ENCODE results near the gene STUB1.

Gene STUB1

DNA sequence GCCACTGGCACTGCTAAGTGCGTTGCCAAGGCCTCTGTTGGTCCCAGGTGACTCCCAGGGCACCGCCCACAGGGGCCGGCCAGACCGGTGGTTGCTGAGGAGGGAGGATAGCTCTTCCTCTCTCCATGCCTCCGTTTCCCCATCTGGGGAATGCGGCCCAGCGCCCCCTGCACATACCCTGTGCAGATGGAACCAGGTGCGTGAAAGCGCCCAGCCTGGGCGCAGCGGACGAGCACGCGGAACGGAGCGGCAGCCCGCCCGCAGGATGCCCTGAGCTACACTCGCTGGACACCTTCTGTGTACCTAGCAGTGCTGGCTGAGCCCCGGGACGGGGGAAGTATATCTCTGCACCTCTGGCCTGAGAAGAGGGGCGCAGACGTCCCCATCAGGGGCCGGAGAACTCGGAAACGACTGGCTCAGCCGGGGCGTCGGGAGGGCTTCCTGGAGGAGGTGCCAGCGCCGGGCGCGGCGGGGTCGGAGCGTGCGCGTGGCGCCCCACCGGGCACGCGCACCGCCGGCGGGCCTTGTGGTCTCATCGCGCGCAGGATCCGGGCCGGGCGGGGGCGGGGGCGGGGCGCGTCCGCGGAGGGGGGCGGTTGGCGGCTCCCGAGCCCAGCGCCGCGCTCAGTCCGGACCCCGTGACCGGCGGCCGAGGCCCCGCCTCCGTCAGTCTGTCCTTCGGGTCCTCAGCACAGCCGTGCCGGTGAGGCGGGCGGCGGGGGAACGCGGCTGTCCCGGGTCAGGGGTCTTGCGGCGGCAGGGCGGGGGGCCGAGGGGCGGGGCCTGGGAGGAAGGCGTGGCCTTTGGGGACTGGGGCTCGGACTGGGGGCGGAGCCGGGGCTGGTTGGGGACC lies 46.5 kb downstream of the STUB1 start, which contains the start of the genes CCDC78 and HAGHL:
Gene CCDC78, minus strand, starts transcription at position 6 of the 853 bp plus-strand sequence. CDS start 76 bp downstream, outside the sequence.
Gene HAGHL, plus strand, starts transcription at position 669 of the 853 bp plus-strand sequence. CDS start 404 bp downstream, outside the sequence.
- DNase-seq, result peak; percentile 35 to 60 (median 48)

DNA sequence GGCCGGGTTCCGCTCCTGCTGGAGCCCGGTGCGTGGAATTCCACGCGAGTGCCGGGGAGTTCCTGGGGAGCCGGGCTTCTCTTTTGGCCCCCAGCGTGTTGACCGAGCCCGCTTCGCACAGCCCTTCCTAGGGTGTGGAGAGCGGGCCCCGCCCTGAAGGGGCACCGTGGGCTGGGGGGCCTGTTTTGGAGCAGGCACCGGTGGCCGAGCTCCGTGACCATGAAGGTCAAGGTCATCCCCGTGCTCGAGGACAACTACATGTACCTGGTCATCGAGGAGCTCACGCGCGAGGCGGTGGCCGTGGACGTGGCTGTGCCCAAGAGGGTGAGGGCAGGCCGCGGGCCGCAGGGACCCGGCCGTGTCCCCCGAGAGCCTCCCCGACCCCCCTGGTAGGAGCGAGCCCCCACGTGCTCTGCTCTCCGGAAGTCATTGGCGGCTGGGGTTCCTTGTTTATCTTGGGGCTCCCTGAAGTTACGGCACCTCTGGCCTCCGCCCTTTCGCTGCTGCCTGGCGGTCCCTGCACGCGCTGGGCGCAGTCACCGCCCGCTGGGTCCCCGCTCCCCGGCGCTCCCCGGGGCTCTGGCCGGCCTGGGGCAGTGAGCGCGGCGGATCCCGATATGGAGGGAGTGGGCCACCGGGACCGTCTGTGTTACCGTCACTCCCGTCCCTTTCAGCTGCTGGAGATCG lies 47.2 kb downstream of the STUB1 start:
- DNase-seq, result no peak

DNA sequence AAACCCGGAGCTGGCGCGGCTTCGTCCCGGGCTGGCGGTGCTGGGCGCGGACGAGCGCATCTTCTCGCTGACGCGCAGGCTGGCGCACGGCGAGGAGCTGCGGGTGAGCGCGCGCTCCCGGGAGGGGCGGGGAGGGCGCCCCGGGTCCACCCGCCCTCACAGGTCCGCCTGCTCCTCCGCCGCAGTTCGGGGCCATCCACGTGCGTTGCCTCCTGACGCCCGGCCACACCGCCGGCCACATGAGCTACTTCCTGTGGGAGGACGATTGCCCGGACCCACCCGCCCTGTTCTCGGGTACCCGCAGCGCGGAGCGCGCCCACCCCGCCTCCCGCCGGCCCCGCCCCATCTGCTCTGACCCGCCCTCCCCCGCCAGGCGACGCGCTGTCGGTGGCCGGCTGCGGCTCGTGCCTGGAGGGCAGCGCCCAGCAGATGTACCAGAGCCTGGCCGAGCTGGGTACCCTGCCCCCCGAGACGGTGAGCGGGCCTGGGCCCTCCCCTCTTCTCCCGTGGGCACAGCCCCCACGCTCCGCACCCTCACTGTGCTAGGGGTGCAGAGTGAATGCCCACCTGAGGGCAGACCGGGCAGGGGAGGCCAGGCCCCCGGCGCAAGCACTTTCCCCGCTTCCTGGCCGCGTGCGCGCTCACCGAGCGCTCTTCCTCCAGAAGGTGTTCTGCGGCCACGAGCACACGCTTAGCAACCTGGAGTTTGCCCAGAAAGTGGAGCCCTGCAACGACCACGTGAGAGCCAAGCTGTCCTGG lies 48.1 kb downstream of the STUB1 start:
- DNase-seq, result peak; percentile 45 to 66 (median 59)

DNA sequence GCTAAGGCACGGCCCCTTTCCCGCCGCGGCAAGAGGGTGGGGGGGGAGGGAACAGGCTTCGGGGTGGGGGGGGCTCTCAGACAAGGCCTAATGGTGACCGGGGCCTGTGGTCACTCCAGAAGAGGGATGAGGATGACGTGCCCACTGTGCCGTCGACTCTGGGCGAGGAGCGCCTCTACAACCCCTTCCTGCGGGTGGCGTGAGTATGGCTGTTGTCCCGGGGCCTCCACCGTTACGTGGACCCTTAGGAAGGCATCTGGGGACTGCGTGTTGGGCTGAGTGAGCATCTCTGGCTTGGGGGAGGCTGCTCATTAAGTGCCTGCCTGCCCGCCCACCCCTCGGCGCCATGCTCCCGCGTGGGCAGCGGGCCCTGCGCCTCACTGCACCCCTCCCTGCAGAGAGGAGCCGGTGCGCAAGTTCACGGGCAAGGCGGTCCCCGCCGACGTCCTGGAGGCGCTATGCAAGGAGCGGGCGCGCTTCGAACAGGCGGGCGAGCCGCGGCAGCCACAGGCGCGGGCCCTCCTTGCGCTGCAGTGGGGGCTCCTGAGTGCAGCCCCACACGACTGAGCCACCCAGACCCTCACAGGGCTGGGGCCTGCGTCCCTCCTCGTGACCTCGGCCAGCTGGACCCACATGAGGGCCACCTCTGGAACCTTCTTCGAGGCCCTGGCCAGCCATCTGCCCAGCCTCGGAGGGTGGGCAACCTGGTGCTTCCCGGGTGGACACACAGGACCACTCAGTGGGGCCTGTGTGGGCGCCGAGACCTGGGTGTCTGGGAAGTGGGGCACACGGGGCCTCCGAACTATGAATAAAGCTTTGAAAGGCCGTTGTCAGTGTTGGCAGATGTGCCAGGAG lies 48.9 kb downstream of the STUB1 start:
- DNase-seq, result no peak

DNA sequence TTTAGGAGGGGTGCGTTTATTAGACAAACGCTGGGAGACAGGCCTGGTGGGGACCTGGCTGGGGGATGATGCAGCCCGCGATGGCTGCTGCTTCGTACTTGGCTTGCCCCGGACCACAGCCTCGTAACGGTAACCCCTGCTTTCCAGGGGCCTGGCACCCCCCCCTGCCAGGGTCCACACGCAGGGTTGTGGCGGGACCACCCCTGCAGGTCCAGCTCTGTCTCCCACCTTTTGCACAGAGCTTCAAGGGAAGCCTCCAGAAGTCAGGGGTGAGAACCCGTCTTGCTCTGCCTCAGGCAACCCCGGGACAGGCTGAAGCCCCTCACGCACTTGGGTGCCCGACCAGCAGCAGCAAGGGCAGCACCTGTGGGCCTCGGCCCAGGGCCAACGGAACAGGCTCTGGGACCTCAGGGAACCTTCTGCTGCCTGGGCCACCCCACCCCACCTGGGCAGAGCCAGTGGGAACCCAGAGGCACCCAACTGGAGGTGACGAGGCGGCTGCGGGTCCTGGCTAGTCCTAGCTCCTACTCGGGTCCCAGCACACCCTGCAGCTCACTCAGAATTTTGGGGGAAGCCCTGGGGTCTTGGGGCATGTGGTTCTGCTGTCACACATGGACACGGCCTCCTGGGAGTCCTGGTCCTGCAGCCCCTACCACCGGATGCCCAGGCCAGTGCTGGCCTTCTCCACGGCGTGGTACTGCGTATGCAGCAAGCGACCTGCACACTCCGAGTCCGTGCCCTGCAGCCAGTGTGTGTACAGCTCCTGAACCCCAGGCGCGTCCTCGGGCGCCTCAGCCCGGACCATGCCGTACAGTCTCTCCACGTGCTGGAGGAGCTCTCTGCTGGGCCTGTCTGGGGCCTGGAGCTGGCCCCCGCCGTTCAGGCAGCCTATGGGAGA lies 49.8 kb downstream of the STUB1 start:
- DNase-seq, result peak in 1 of 5 donors; percentile 12

DNA sequence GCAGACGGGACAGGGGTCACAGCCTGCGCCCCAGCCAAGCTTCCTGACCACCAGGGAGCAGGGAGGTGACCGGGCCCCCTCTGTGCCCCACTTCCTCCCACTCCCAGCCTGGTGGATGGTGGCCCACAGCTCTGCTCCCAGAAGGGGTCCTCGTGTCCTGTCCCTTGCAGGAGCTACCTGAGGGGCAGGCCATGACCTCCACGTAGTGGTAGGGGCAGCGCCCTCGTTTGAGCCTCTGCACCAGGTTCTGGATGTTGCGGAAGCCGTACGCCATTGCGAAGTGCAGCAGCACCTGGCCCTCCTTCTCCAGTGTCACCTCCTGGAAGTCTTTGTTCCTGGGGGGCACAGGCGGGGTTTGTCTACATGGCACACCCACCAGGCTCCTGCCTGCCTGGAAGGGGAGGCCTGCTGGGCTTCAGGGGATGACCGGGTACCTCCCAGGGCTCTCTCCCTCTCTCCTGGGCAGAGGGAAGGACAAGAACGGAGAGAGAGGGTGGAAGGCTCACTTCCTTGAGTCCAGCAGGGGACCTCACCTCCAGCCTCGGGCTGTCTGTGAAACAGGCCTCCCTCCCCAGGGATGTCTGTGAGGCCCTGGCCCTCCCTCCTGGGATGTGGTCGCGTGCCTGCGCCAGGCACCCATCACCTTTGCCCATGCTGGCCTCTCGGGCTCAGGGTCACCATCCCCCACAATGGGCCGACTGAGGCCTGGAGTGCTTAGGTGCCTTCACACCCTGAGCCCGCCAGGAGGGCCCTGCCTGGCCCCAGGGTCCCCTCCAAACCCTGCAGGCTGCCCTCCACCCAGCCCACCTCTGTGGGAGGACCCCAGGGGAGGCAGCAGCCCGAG lies 50.7 kb downstream of the STUB1 start:
- DNase-seq, result no peak

DNA sequence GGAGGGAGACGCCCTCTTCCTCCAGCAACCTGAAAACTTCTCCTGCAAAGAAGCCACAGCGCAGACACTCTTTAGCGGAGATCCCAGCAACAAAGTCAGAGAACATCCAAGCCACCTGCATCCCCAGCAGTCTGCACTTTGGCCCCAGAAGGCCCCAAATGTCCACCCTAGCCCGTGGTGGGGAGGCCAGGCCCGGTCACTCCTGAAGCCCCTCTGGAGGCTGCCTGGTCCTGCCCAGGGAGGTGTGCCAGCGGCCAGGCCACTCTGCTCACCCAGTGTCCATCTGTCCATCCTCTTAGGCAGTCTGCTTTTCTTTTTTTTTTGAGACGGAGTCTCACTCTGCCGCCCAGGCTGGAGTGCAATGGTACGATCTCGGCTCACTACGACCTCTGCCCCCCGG lies 52.1 kb downstream of the STUB1 start:
- no peak for DNase-seq
